Panc1 (cell line): ENCODE data around the gene PLCB4. TPM values are rescaled to one million over a fixed set of nuclear protein-coding genes. Genes with fewer than 3 reads are reported as not detected.

Experiments used
- ATAC-seq: fragments of 200-7000 bp; cut with Tn5 transposase; 2 replicates; pipeline ENCODE4 v1.9.1; 2020; ENCODE audit warnings: mild to moderate bottlenecking, moderate library complexity
- BruUV-seq: library from RNA; stranded (reverse); fragments of 400-500 nt; replicated peaks from 2 replicates; lab custom pipeline; 2021; lab: Mats Ljungman, UMichigan
- CTCF ChIA-PET: fragments of 300-600 bp; sonication (Branson Sonifier 250); formaldehyde crosslinking; loops from one replicate; lab custom pipeline; 2022; ENCODE audit warnings: antibody characterized with exemption; lab: Charles Lee
- POLR2A ChIA-PET: fragments of 300-600 bp; sonication (Branson Sonifier 250); formaldehyde crosslinking; loops from one replicate; lab custom pipeline; 2022; ENCODE audit warnings: antibody characterized with exemption; lab: Charles Lee
- DNase-seq: peaks from one replicate; pipeline ENCODE4 v3.0.0-alpha.2; 2010; ENCODE audit warnings: low read depth, low spot score
- H3K27ac ChIP-seq: 2 replicates; pipeline ENCODE4 v1.5.1; 2011; ENCODE audit warnings: mild to moderate bottlenecking, low read length, inconsistent platforms
- H3K27me3 ChIP-seq: fragments of 200-500 bp; sonication (Bioruptor generic); 2 replicates; pipeline ENCODE4 v1.6.0; 2014; ENCODE audit warnings: low read length, inconsistent platforms; ENCODE audit not compliant: control insufficient read depth, insufficient read depth
- H3K36me3 ChIP-seq: fragments of 200-500 bp; sonication (Bioruptor generic); 2 replicates; pipeline ENCODE4 v1.5.1; 2014; ENCODE audit warnings: inconsistent platforms, mild to moderate bottlenecking, low read length, moderate library complexity; ENCODE audit not compliant: control insufficient read depth, insufficient read depth
- H3K4me1 ChIP-seq: 2 replicates; pipeline ENCODE4 v1.5.1; 2011; ENCODE audit warnings: inconsistent platforms, mild to moderate bottlenecking, low read length, moderate library complexity; ENCODE audit not compliant: control insufficient read depth, insufficient read depth
- H3K4me3 ChIP-seq, 2 experiments: 2 replicates each; pipeline ENCODE4 v1.5.1; 2011 to 2012; ENCODE audit warnings: low read depth in 2 of 2, low read length in 2 of 2, mild to moderate bottlenecking in 2 of 2, inconsistent platforms in 1 of 2, moderate library complexity in 1 of 2
- H3K9me3 ChIP-seq: fragments of 200-500 bp; sonication (Bioruptor generic); 2 replicates; pipeline ENCODE4 v1.5.1; 2014; ENCODE audit warnings: low read depth, mild to moderate bottlenecking, inconsistent platforms, low read length, moderate library complexity; ENCODE audit not compliant: control insufficient read depth, insufficient read depth
- POLR2AphosphoS5 ChIP-seq: IDR thresholded peaks from 2 replicates; pipeline ENCODE4 v1.6.1; 2012; ENCODE audit warnings: mild to moderate bottlenecking, low read depth, low read length, moderate library complexity
- REST ChIP-seq, 2 experiments: IDR thresholded peaks; 2 replicates each; pipeline ENCODE4 v1.6.1; 2011 to 2012; ENCODE audit warnings: low read depth in 2 of 2, control low read depth in 1 of 2, low read length in 1 of 2, mild to moderate bottlenecking in 1 of 2, moderate library complexity in 1 of 2; ENCODE audit not compliant: insufficient read depth in 1 of 2
- SIN3A ChIP-seq: IDR thresholded peaks from 2 replicates; pipeline ENCODE4 v1.6.1; 2012; ENCODE audit warnings: low read depth, mild to moderate bottlenecking, low read length, moderate library complexity, borderline replicate concordance; ENCODE audit not compliant: insufficient read depth
- TCF7L2 ChIP-seq: IDR thresholded peaks from 2 replicates; pipeline ENCODE4 v1.6.1; 2011; ENCODE audit warnings: mild to moderate bottlenecking, low read depth, low read length, inconsistent platforms
- in situ Hi-C: cut with HindIII; loops from 2 replicates; pipeline ENCODE4 v1.10.0; 2016; ENCODE audit warnings: low sequenced_read_pairs, low pct_unique_long_range_greater_than_20kb
- intact Hi-C: fragments of 100-400 bp; cut with micrococcal nuclease; formaldehyde crosslinking; loops from one replicate; pipeline ENCODE4 v1.10.0; 2022; ENCODE audit not compliant: unreplicated experiment
- total RNA-seq: library from RNA; stranded (reverse); gene quantifications from one replicate; pipeline ENCODE4 v1.2.1, GENCODE V29; 2021; ENCODE audit not compliant: unreplicated experiment
- TF ChIP-seq, protein P1 (sequence below): fragments of 450-650 bp; IDR thresholded peaks from 2 replicates; pipeline ENCODE4 v1.5.1; 2017; ENCODE audit warnings: mild to moderate bottlenecking

The PLCB4 gene
- total RNA-seq, 1 experiment from 2014 or later: 1.5 TPM

DNA sequence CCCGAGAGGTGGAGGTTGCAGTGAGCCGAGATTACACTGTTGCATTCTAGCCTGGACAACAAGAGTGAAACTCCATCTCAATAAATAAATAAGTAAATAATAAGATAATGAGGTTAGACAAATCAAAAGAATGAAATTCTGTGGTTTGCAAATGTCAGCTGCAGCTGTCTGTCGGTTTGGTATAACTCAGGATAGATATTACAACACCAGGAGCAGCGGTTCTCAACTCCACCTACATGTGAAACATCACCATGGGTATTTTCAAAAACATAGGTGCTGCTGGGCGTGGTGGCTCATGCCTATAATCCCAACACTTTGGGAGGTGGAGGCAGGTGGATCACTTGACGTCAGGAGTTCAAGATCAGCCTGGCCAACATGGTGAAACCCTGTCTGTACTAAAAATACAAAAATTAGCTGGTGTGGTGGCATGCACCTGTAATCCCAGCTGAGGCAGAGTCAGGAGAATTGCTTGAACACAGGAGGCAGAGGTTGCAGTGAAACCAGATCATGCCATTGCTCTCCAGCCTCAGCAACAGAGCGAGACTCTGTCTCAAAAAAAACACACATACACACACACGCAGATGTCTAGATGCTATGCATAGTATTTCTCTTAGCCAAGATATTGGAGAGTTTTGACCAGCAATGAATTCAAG, 319.4 kb downstream of the PLCB4 start:
- Histone ChIP-seq H3K4me3 (no peak overlapping the region), H3K9me3 (no peaks in the 10 kb centered on the region), H3K27me3 (no peaks in the 10 kb centered on the region), H3K4me1 (no peaks in the 10 kb centered on the region), H3K27ac (no peak overlapping the region), H3K36me3 (no peaks in the 10 kb centered on the region)
- ChIA-PET POLR2A (no interaction called here), CTCF (no interaction called here)
- BruUV-seq: no TSS peak
- DNase-seq (no peak), ATAC-seq (no peak)
- in situ Hi-C loops: no loop called here
- TF ChIP-seq POLR2AphosphoS5 (no peak), SIN3A (no peak), TCF7L2 (no peak), REST (IDR thresholded peaks at IDR 0.05; ENCODE audit: insufficient read depth in 1 of 2, low read depth in 2 of 2, low read length in 1 of 2) (no peak)
- TF ChIP-seq, protein P1, sequence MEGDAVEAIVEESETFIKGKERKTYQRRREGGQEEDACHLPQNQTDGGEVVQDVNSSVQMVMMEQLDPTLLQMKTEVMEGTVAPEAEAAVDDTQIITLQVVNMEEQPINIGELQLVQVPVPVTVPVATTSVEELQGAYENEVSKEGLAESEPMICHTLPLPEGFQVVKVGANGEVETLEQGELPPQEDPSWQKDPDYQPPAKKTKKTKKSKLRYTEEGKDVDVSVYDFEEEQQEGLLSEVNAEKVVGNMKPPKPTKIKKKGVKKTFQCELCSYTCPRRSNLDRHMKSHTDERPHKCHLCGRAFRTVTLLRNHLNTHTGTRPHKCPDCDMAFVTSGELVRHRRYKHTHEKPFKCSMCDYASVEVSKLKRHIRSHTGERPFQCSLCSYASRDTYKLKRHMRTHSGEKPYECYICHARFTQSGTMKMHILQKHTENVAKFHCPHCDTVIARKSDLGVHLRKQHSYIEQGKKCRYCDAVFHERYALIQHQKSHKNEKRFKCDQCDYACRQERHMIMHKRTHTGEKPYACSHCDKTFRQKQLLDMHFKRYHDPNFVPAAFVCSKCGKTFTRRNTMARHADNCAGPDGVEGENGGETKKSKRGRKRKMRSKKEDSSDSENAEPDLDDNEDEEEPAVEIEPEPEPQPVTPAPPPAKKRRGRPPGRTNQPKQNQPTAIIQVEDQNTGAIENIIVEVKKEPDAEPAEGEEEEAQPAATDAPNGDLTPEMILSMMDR: no peak
- intact Hi-C loops: no loop called here

GRCh38 chr20:9388813-9389161, 319.9 kb downstream of the PLCB4 start:
- TF ChIP-seq SIN3A: no peak
- TF ChIP-seq REST (IDR thresholded peaks at IDR 0.05; ENCODE audit: insufficient read depth in 1 of 2, low read depth in 2 of 2, low read length in 1 of 2): no peak
- TF ChIP-seq, protein P1: no peak
- no peak for TF ChIP-seq POLR2AphosphoS5
- no peak for TF ChIP-seq TCF7L2
- Histone ChIP-seq H3K27ac (no peak overlapping the region), H3K36me3 (no peaks in the 10 kb centered on the region), H3K4me1 (no peaks in the 10 kb centered on the region), H3K9me3 (no peaks in the 10 kb centered on the region), H3K27me3 (no peaks in the 10 kb centered on the region), H3K4me3 (no peak overlapping the region)
- BruUV-seq: no TSS peak
- DNase-seq: no peak
- POLR2A ChIA-PET: no interaction called here
- ATAC-seq: no peak
- in situ Hi-C loops: no loop called here
- CTCF ChIA-PET: no interaction called here
- intact Hi-C loops: no loop called here
